ENCODE measurements around the gene UBR2. TPM values are rescaled to one million over a fixed set of nuclear protein-coding genes. Genes with fewer than 3 reads are reported as not detected.

Gene UBR2
- 10 to 100 TPM; 17.5 to 29.2 (median 24.1) TPM for total RNA-seq
- polyA plus RNA-seq: 10 to 100 TPM; 10.2 to 14.4 TPM
- long read RNA-seq, donor 1, partial matches to known transcripts: 30 of 43 reads
- long read RNA-seq, donor 1, other reads (novel, unspliced or antisense): 13 of 43 reads
- long read RNA-seq, donor 2: 0 reads
- long read RNA-seq, donor 3, full-length matches to known transcripts: 6 of 16 reads
- long read RNA-seq, donor 3, partial matches to known transcripts: 3 of 16 reads
- long read RNA-seq, donor 3, other reads (novel, unspliced or antisense): 7 of 16 reads

DNA sequence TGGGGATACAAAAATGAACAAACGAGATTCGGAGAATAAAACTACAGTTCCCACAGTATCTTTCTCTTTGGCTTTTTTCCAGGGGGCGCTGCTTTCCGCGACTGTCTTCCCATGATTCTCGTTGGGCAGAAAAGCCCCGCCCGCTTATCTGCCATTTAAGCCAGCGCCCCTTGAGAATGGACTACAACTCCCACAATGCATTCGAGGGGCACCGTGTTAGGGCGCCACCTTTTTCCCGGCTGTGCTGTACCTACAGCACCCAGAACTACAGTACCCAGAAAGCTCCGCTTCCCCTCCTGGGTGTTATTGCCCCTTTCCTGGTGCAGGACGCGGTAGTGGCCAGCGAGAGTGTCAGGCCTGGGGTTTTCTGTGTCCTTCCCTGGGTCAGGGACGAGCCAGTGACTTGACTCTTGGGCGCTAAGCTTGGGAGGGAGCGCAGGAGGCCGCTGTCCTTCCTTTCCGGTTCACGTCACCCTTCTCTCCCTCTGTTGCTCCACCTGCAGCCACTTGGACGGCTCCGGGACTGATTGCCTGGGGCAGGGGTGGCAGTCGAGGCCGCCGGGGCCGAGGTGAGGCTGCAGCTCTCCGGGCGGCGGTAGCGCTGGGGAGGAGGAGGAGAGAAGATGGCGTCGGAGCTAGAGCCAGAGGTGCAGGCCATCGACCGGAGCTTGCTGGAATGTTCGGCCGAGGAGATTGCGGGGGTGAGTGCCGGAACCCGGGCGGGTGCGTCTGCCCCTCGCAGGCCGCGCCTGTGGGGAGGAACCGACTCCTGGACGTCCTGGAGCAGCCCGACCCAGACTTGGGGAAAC lies at the start of gene UBR2:
TSS of gene UBR2 (plus strand) at position 333 of the 809 bp plus-strand sequence. CDS start at position 624, 291 bp downstream.
- peak within 1 kb of the TSS; percentile 92 for H3K4me3 ChIP-seq
- peak; percentile 93 to 97 (median 96) for DNase-seq
- WGBS, 3 donors: 0% methylated on average over 46 to 50 of the region's 50 CpGs
- no peaks in the 10 kb centered on the region for H3K27me3 ChIP-seq
- H3K27ac ChIP-seq: peak within 1 kb of the TSS; percentile 84 to 88
- no peaks in the 10 kb centered on the region for H3K9me3 ChIP-seq
- H3K4me1 ChIP-seq (ENCODE audit: insufficient read depth): peaks cover 1% of the 10 kb centered on the region
- intact Hi-C loops (cut with DNase I): no loop called here
- TF ChIP-seq POLR2A (IDR thresholded peaks at IDR 0.05): peak; percentile 69
- TF ChIP-seq EP300 (IDR thresholded peaks at IDR 0.05): no peak
- TF ChIP-seq, protein P1, sequence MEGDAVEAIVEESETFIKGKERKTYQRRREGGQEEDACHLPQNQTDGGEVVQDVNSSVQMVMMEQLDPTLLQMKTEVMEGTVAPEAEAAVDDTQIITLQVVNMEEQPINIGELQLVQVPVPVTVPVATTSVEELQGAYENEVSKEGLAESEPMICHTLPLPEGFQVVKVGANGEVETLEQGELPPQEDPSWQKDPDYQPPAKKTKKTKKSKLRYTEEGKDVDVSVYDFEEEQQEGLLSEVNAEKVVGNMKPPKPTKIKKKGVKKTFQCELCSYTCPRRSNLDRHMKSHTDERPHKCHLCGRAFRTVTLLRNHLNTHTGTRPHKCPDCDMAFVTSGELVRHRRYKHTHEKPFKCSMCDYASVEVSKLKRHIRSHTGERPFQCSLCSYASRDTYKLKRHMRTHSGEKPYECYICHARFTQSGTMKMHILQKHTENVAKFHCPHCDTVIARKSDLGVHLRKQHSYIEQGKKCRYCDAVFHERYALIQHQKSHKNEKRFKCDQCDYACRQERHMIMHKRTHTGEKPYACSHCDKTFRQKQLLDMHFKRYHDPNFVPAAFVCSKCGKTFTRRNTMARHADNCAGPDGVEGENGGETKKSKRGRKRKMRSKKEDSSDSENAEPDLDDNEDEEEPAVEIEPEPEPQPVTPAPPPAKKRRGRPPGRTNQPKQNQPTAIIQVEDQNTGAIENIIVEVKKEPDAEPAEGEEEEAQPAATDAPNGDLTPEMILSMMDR (IDR thresholded peaks at IDR 0.05): peak in 2 of 3 donors; percentile 17 to 40
- H3K36me3 ChIP-seq: no peaks in the 10 kb centered on the region

DNA sequence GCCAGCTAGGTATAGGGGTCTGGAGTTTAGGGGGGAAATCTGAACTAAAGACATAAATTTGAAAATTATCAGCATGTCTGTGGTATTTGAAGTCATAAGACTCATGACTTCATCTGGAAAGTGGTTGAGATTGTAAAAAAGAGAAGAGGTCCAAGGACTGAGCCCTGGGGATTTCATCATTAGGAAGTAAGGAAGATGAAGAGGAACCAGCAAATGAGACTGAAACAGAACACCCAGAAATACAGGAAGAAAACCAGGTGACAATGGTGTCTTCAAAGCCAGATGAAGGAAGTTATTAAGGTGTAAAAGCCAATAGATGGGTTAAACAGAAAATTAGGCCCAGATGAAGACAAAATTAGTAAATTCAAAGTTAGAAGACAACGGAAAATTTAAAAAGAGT lies 49.1 kb upstream of the UBR2 start:
- Histone ChIP-seq H3K27ac (no peak overlapping the region), H3K4me3 (no peak overlapping the region), H3K4me1 (ENCODE audit: insufficient read depth) (no peaks in the 10 kb centered on the region), H3K9me3 (no peaks in the 10 kb centered on the region), H3K27me3 (no peaks in the 10 kb centered on the region), H3K36me3 (no peaks in the 10 kb centered on the region)
- TF ChIP-seq, protein P1 (IDR thresholded peaks at IDR 0.05): no peak
- TF ChIP-seq EP300 (IDR thresholded peaks at IDR 0.05): no peak
- no peak for TF ChIP-seq POLR2A (IDR thresholded peaks at IDR 0.05)
- no peak for DNase-seq
- 97 to 98% (median 98%) methylated on average over 1 of the region's 1 CpG for WGBS, 3 donors
- intact Hi-C loops (cut with DNase I): no loop called here

DNA sequence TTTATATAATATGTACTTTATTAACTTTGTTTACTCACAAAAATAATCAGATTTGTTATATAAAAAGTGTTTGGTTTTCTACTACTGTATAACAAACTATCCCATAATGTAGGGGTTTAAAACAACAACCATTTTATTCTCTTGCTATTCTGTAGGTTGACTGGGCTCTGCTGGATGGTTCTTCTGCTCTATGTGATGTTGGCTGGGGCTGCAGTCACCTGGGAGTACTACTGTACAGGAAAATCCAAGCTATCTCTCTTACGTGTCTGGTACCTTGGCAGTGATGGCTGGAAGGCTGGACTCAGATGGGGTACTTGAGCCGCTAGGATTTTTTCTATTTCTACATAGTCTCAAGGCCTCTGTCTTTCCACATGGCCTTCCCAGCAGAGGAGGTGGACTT lies 44.0 kb upstream of the UBR2 start:
- no peaks in the 10 kb centered on the region for H3K36me3 ChIP-seq
- no peak overlapping the region for H3K27ac ChIP-seq
- no peak overlapping the region for H3K4me3 ChIP-seq
- peaks cover 3% of the 10 kb centered on the region for H3K4me1 ChIP-seq (ENCODE audit: insufficient read depth)
- H3K9me3 ChIP-seq: no peaks in the 10 kb centered on the region
- no peaks in the 10 kb centered on the region for H3K27me3 ChIP-seq
- TF ChIP-seq POLR2A (IDR thresholded peaks at IDR 0.05) (no peak), EP300 (IDR thresholded peaks at IDR 0.05) (no peak)
- TF ChIP-seq, protein P1 (IDR thresholded peaks at IDR 0.05): no peak
- DNase-seq: no peak
- WGBS, 3 donors: 96 to 97% (median 97%) methylated on average over 2 of the region's 2 CpGs
- intact Hi-C loops (cut with DNase I): no loop called here

DNA sequence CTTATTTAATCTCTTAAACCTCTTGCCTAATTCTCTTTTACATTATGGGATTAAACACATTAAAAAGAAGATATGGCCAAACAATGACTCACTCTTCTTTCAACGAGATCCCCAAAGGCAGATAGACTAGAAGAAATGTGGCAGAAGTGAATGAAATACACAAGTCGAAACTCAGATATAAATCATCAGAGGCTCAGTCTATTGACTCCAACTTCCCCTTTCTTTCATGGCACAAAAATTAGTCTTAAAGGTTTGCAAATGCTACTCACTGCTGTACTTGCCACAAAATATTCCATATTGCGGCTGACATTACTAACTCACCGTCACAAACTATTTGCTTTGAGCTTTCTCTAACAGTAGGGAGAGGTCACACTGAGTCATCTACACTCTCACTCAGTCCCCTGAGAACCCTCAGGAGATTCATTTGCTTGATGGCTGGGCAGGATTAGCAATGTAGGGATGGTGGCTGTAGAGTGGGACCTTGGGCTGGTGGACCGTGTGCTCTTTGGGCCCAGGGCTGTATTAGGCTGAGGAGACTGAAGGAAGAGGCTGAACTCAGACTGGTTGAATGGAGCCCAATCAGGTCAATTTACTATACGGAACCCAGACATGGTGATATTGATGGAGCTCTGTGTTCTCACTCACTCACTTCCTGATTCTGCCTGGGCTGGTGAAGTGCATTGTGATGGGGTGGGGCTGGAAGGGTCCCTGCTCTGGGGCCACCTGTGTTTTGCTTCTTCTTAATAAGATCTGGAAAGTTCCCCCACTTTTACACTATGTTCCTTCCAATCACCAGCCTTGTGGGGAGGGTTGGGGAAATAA lies 42.8 kb upstream of the UBR2 start:
- H3K27ac ChIP-seq: no peak overlapping the region
- H3K9me3 ChIP-seq: no peaks in the 10 kb centered on the region
- 83 to 89% (median 86%) methylated on average over 6 of the region's 6 CpGs for WGBS, 3 donors
- DNase-seq: no peak
- no peaks in the 10 kb centered on the region for H3K27me3 ChIP-seq
- H3K4me1 ChIP-seq (ENCODE audit: insufficient read depth): peaks cover 3% of the 10 kb centered on the region
- TF ChIP-seq EP300 (IDR thresholded peaks at IDR 0.05) (no peak), POLR2A (IDR thresholded peaks at IDR 0.05) (no peak)
- TF ChIP-seq, protein P1 (IDR thresholded peaks at IDR 0.05): no peak
- H3K36me3 ChIP-seq: no peaks in the 10 kb centered on the region
- intact Hi-C loops (cut with DNase I): no loop called here
- no peak overlapping the region for H3K4me3 ChIP-seq

Data from ovary (tissue), 10 donors.